ENCODE data around the gene ZNF576.

DNA sequence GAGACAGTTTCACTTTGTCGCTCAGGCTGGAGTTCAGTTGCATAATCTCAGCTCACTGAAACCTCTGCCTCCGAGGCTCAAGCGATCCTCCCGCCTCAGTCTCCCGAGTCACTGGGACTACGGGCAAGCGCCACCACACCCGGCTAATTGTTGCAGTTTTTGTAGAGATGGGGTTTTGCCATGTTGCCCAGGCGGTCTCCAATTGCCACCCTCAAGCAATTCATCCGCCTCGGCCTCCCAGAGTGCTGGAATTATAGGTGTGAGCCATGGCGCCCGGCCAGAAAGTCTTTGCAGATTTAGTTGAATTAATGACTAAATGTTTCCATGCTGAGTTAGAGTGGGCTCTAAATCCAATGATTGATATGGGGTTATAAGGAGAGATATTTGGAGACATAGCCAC lies 47.8 kb downstream of the ZNF576 start:
- TF ChIP-seq CTCF (IDR thresholded peaks at IDR 0.05) = no peak
- TF ChIP-seq ZFX (IDR thresholded peaks at IDR 0.05; ENCODE audit: borderline replicate concordance) = no peak

All from 22Rv1 (cell line).